Activated T-helper 2 cell treated with anti-CD3 and anti-CD28 coated beads, Interferon-gamma antibody, Interleukin-2, Interleukin-4, amounts not matched to agents 10 μg/mL and 5 μg/mL and 100 μg/mL, durations not matched to agents 14 hours and 24 hours and 36 hours (primary cell): ENCODE data around the gene IGSF3. TPM values are rescaled to one million over a fixed set of nuclear protein-coding genes. Genes with fewer than 3 reads are reported as not detected.
"Not testable (repeated sequence)": the region's sequence is repeated elsewhere in the genome, so short reads cannot be mapped to it uniquely, and the experiment has no call there.

Source experiments
- DNase-seq: peaks from one replicate; pipeline ENCODE4 v3.0.0; 2021; ENCODE audit warnings: low spot score
- H3K27ac Mint-ChIP-seq: one replicate; pipeline ENCODE4 v1.8.0; 2021; ENCODE audit warnings: mixed read lengths
- H3K27me3 Mint-ChIP-seq: one replicate; pipeline ENCODE4 v1.8.0; 2021; ENCODE audit warnings: low read depth, mixed read lengths
- H3K36me3 Mint-ChIP-seq: one replicate; pipeline ENCODE4 v1.8.0; 2021; ENCODE audit warnings: low read depth, mixed read lengths
- H3K4me1 Mint-ChIP-seq: one replicate; pipeline ENCODE4 v1.8.0; 2021; ENCODE audit warnings: low read depth, mixed read lengths
- H3K4me3 Mint-ChIP-seq: one replicate; pipeline ENCODE4 v1.8.0; 2021; ENCODE audit warnings: low read depth, mild to moderate bottlenecking, moderate library complexity, mixed read lengths
- H3K9me3 Mint-ChIP-seq: one replicate; pipeline ENCODE4 v1.8.0; 2021; ENCODE audit warnings: mixed read lengths
- intact Hi-C: fragments of 100-400 bp; cut with micrococcal nuclease; formaldehyde crosslinking; loops from one replicate; pipeline ENCODE4 v1.15.1; 2023
- total RNA-seq: library from RNA; stranded (reverse); gene quantifications from 2 replicates; pipeline ENCODE4 v1.2.3, GENCODE V29; 2022

IGSF3 gene
- total RNA-seq, 1 donor from 2014 or later: 4.6 TPM

GRCh38 chr1:116595065-116595840, 72.3 kb downstream of the IGSF3 start:
- H3K4me3 Mint-ChIP-seq, H3K9me3 Mint-ChIP-seq, intact Hi-C loops, DNase-seq, H3K27ac Mint-ChIP-seq, H3K27me3 Mint-ChIP-seq, H3K36me3 Mint-ChIP-seq: not testable (repeated sequence)
- peaks cover 16% of the 10 kb centered on the region for H3K4me1 Mint-ChIP-seq

GRCh38 chr1:116593977-116594376, 73.6 kb downstream of the IGSF3 start:
- H3K9me3 Mint-ChIP-seq, H3K36me3 Mint-ChIP-seq, intact Hi-C loops, H3K27me3 Mint-ChIP-seq, H3K4me3 Mint-ChIP-seq, H3K27ac Mint-ChIP-seq, DNase-seq: not testable (repeated sequence)
- peaks cover 22% of the 10 kb centered on the region for H3K4me1 Mint-ChIP-seq

- H3K27me3 Mint-ChIP-seq, intact Hi-C loops, H3K9me3 Mint-ChIP-seq, H3K27ac Mint-ChIP-seq, DNase-seq, H3K4me3 Mint-ChIP-seq, H3K36me3 Mint-ChIP-seq: not testable (repeated sequence)
- peaks cover 19% of the 10 kb centered on the region for H3K4me1 Mint-ChIP-seq
Measured at GRCh38 chr1:116593401-116593800, 74.1 kb downstream of the IGSF3 start.

- H3K36me3 Mint-ChIP-seq, H3K4me3 Mint-ChIP-seq, H3K9me3 Mint-ChIP-seq, H3K27me3 Mint-ChIP-seq, intact Hi-C loops, DNase-seq, H3K27ac Mint-ChIP-seq: not testable (repeated sequence)
- H3K4me1 Mint-ChIP-seq: peaks cover 20% of the 10 kb centered on the region
Measured at GRCh38 chr1:116591951-116592605, 75.5 kb downstream of the IGSF3 start.

GRCh38 chr1:116591006-116591950, 76.3 kb downstream of the IGSF3 start:
- H3K36me3 Mint-ChIP-seq, intact Hi-C loops, H3K27ac Mint-ChIP-seq, H3K9me3 Mint-ChIP-seq, H3K27me3 Mint-ChIP-seq, DNase-seq, H3K4me3 Mint-ChIP-seq: not testable (repeated sequence)
- H3K4me1 Mint-ChIP-seq: peaks cover 16% of the 10 kb centered on the region

GRCh38 chr1:116590359-116591005, 77.1 kb downstream of the IGSF3 start:
- H3K4me3 Mint-ChIP-seq, DNase-seq, intact Hi-C loops, H3K27me3 Mint-ChIP-seq, H3K36me3 Mint-ChIP-seq, H3K27ac Mint-ChIP-seq, H3K9me3 Mint-ChIP-seq: not testable (repeated sequence)
- peaks cover 13% of the 10 kb centered on the region for H3K4me1 Mint-ChIP-seq

GRCh38 chr1:116589101-116589735, 78.3 kb downstream of the IGSF3 start:
- H3K4me3 Mint-ChIP-seq, H3K36me3 Mint-ChIP-seq, H3K9me3 Mint-ChIP-seq, DNase-seq, intact Hi-C loops, H3K27me3 Mint-ChIP-seq, H3K27ac Mint-ChIP-seq: not testable (repeated sequence)
- H3K4me1 Mint-ChIP-seq: peaks cover 13% of the 10 kb centered on the region

GRCh38 chr1:116587501-116588227, 79.9 kb downstream of the IGSF3 start:
- peaks cover 10% of the 10 kb centered on the region for H3K4me1 Mint-ChIP-seq
- DNase-seq: no peak
- H3K4me3 Mint-ChIP-seq: no peak overlapping the region
- no peaks in the 10 kb centered on the region for H3K27me3 Mint-ChIP-seq
- intact Hi-C loops: no loop called here
- H3K36me3 Mint-ChIP-seq: no peaks in the 10 kb centered on the region
- no peaks in the 10 kb centered on the region for H3K9me3 Mint-ChIP-seq
- H3K27ac Mint-ChIP-seq: no peak overlapping the region

GRCh38 chr1:116586741-116587143, 80.8 kb downstream of the IGSF3 start:
- H3K9me3 Mint-ChIP-seq: no peaks in the 10 kb centered on the region
- H3K4me1 Mint-ChIP-seq: peaks cover 10% of the 10 kb centered on the region
- H3K36me3 Mint-ChIP-seq: no peaks in the 10 kb centered on the region
- H3K27me3 Mint-ChIP-seq: no peaks in the 10 kb centered on the region
- H3K4me3 Mint-ChIP-seq: no peak overlapping the region
- no peak for DNase-seq
- intact Hi-C loops: no loop called here
- no peak overlapping the region for H3K27ac Mint-ChIP-seq

- no peaks in the 10 kb centered on the region for H3K9me3 Mint-ChIP-seq
- peaks cover 10% of the 10 kb centered on the region for H3K4me1 Mint-ChIP-seq
- H3K27me3 Mint-ChIP-seq: no peaks in the 10 kb centered on the region
- intact Hi-C loops: no loop called here
- no peak overlapping the region for H3K4me3 Mint-ChIP-seq
- no peak for DNase-seq
- H3K36me3 Mint-ChIP-seq: no peaks in the 10 kb centered on the region
- H3K27ac Mint-ChIP-seq: no peak overlapping the region
Measured at GRCh38 chr1:116585886-116586285, 81.6 kb downstream of the IGSF3 start.

GRCh38 chr1:116581323-116581885, 86.1 kb downstream of the IGSF3 start:
- intact Hi-C loops: no loop called here
- H3K4me3 Mint-ChIP-seq: no peak overlapping the region
- no peak overlapping the region for H3K27ac Mint-ChIP-seq
- no peaks in the 10 kb centered on the region for H3K9me3 Mint-ChIP-seq
- H3K27me3 Mint-ChIP-seq: no peaks in the 10 kb centered on the region
- no peak for DNase-seq
- H3K4me1 Mint-ChIP-seq: peaks cover 2% of the 10 kb centered on the region
- H3K36me3 Mint-ChIP-seq: no peaks in the 10 kb centered on the region
